MCF 10A (cell line): Measurements from ENCODE around the gene P2RY8. TPM values are rescaled to one million over a fixed set of nuclear protein-coding genes. Genes with fewer than 3 reads are reported as not detected.

Experiments used
- BruUV-seq: library from RNA; stranded (reverse); fragments of 400-500 nt; replicated peaks from 2 replicates; lab custom pipeline; 2021; lab: Mats Ljungman, UMichigan
- CTCF ChIA-PET: fragments of 300-600 bp; sonication (Branson Sonifier 250); formaldehyde crosslinking; extraction: SDS; loops from one replicate; lab custom pipeline; 2021; ENCODE audit warnings: antibody characterized with exemption, inconsistent platforms; lab: Yijun Ruan, JAX
- POLR2A ChIA-PET: fragments of 300-600, 350-650 bp; sonication (Branson Sonifier 250); formaldehyde crosslinking; extraction: SDS; loops from one replicate; lab custom pipeline; 2020; ENCODE audit warnings: antibody characterized with exemption, inconsistent platforms; lab: Yijun Ruan, JAX
- DNase-seq: peaks from one replicate; pipeline ENCODE4 v3.0.0-alpha.2; 2018; ENCODE audit not compliant: unreplicated experiment
- H3K27ac Mint-ChIP-seq: one replicate; pipeline ENCODE4 v1.8.0; 2022; ENCODE audit warnings: mild to moderate bottlenecking, low read depth, mixed read lengths; ENCODE audit not compliant: unreplicated experiment
- H3K27me3 Mint-ChIP-seq: one replicate; pipeline ENCODE4 v1.8.0; 2022; ENCODE audit warnings: mixed read lengths; ENCODE audit not compliant: insufficient read depth, unreplicated experiment
- H3K36me3 Mint-ChIP-seq: one replicate; pipeline ENCODE4 v1.8.0; 2022; ENCODE audit warnings: mild to moderate bottlenecking, moderate library complexity, mixed read lengths; ENCODE audit not compliant: insufficient read depth, unreplicated experiment
- H3K4me1 Mint-ChIP-seq: one replicate; pipeline ENCODE4 v1.8.0; 2022; ENCODE audit warnings: mixed read lengths; ENCODE audit not compliant: insufficient read depth, unreplicated experiment
- H3K4me3 Mint-ChIP-seq: one replicate; pipeline ENCODE4 v1.8.0; 2022; ENCODE audit warnings: mild to moderate bottlenecking, moderate library complexity, mixed read lengths; ENCODE audit not compliant: unreplicated experiment
- H3K9me3 Mint-ChIP-seq: one replicate; pipeline ENCODE4 v1.8.0; 2022; ENCODE audit warnings: mixed read lengths; ENCODE audit not compliant: unreplicated experiment
- intact Hi-C: fragments of 100-400 bp; cut with micrococcal nuclease; formaldehyde crosslinking; loops from 2 replicates; pipeline ENCODE4 v1.14.1; 2022
- total RNA-seq: library from RNA; stranded (reverse); gene quantifications from 2 replicates; pipeline ENCODE4 v1.2.3, GENCODE V29; 2022
- TF ChIP-seq, protein P1 (sequence below): fragments of 200-600 bp; IDR thresholded peaks from one replicate; pipeline ENCODE4 v1.8.0; 2022; ENCODE audit warnings: antibody characterized with exemption, mild to moderate bottlenecking; ENCODE audit not compliant: unreplicated experiment

Gene P2RY8
- total RNA-seq, 1 experiment from 2014 or later: not detected

DNA sequence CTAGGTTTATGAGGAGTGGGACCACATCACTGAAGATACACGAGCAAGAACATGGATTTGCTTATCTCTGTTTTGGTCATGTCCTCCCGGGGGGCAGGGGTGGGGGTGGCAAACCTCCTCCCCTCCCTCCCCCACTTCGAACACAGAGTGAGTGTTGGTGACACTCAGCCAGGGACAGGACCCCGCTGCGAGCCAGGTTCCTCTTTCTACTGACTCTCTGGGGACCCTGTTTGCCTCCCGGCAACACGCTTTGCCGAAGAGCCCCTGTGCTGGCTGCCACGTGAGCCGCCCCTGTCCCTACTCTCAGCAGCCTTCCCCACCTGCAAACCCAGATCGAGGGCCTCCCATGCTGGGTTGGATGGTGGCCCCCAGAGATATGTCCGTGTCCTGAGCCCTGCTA, 34.7 kb downstream of the P2RY8 start:
- Mint-ChIP-seq H3K4me3 (no peak overlapping the region), H3K36me3 (peaks cover 5% of the 10 kb centered on the region), H3K27me3 (no peaks in the 10 kb centered on the region), H3K4me1 (no peaks in the 10 kb centered on the region), H3K9me3 (no peaks in the 10 kb centered on the region), H3K27ac (no peak overlapping the region)
- ChIA-PET CTCF (no interaction called here), POLR2A (no interaction called here)
- BruUV-seq: no TSS peak
- DNase-seq: no peak
- intact Hi-C loops: no loop called here
- TF ChIP-seq, protein P1, sequence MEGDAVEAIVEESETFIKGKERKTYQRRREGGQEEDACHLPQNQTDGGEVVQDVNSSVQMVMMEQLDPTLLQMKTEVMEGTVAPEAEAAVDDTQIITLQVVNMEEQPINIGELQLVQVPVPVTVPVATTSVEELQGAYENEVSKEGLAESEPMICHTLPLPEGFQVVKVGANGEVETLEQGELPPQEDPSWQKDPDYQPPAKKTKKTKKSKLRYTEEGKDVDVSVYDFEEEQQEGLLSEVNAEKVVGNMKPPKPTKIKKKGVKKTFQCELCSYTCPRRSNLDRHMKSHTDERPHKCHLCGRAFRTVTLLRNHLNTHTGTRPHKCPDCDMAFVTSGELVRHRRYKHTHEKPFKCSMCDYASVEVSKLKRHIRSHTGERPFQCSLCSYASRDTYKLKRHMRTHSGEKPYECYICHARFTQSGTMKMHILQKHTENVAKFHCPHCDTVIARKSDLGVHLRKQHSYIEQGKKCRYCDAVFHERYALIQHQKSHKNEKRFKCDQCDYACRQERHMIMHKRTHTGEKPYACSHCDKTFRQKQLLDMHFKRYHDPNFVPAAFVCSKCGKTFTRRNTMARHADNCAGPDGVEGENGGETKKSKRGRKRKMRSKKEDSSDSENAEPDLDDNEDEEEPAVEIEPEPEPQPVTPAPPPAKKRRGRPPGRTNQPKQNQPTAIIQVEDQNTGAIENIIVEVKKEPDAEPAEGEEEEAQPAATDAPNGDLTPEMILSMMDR: no peak

DNA sequence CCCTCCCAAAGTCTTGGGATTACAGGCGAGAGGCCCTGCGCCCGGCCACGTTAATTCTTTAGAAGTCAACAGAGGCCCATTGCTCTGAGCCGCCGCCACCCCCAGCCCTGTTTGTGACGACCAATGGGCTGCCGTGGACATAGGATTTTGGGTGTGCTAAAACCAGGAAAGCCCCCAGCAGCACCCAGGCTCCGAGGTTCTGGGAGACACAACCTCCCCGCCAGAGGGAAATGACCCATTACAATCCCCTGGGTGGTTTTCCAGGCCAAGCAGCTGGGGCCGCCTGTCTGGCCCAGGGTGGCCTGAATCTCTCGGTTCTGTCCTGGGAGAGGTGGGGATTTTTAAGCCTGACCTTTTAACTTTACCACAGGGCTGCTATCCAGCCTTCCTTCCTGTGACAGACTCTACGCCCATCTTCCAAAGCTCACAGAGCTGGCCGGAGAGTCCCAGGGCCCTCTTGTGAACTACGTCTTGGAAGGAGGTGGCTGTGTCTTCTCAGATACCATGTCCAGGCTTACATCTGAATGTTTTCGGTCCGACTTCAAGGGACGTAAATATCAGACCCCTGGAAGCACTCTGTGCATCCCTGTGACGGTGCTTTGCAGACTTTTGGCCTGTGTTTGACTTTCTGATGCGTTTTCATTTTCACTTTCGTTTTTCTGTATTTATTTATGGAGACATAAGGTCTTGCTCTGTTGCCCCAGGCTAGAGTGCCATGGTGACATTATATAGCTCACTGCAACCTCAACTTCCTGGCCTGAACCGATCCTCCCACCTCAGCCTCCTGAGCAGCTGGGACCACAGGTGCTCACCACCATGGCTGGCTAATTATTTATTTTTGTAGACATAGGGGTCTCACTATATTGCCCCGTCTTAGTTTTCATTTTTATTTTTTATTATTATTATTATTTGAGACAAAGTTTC, 36.0 kb downstream of the P2RY8 start:
- CTCF ChIA-PET: no interaction called here
- Mint-ChIP-seq H3K27me3 (no peaks in the 10 kb centered on the region), H3K27ac (no peak overlapping the region), H3K4me3 (no peak overlapping the region), H3K36me3 (peaks cover 5% of the 10 kb centered on the region), H3K9me3 (no peaks in the 10 kb centered on the region), H3K4me1 (no peaks in the 10 kb centered on the region)
- POLR2A ChIA-PET: no interaction called here
- no TSS peak for BruUV-seq
- TF ChIP-seq, protein P1: no peak
- intact Hi-C loops: no loop called here
- no peak for DNase-seq

DNA sequence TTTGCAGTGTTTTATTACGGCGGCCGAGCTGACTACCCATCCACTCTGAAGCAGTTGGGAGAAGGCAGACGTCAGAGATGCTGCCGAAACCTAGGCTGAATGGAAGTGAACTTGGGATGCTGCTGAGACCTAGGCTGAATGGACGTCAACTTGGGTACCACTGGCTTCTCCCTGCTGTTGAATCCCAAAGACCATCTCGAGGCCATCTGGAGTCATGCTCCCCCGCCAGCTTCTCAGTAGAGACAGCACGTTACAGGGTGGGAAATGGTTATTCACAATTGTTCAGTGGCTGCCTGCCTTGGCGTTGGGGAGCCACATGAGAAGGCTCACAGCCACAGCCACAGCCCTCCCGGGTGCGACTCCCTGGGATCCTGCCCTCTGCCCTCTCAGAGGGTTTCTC, 40.9 kb downstream of the P2RY8 start:
- no peak overlapping the region for H3K4me3 Mint-ChIP-seq
- no peak for DNase-seq
- ChIA-PET CTCF (no interaction called here), POLR2A (no interaction called here)
- H3K9me3 Mint-ChIP-seq: peaks cover 7% of the 10 kb centered on the region
- no peaks in the 10 kb centered on the region for H3K27me3 Mint-ChIP-seq
- intact Hi-C loops: no loop called here
- no TSS peak for BruUV-seq
- peaks cover 5% of the 10 kb centered on the region for H3K36me3 Mint-ChIP-seq
- H3K4me1 Mint-ChIP-seq: no peaks in the 10 kb centered on the region
- H3K27ac Mint-ChIP-seq: no peak overlapping the region
- TF ChIP-seq, protein P1: no peak

DNA sequence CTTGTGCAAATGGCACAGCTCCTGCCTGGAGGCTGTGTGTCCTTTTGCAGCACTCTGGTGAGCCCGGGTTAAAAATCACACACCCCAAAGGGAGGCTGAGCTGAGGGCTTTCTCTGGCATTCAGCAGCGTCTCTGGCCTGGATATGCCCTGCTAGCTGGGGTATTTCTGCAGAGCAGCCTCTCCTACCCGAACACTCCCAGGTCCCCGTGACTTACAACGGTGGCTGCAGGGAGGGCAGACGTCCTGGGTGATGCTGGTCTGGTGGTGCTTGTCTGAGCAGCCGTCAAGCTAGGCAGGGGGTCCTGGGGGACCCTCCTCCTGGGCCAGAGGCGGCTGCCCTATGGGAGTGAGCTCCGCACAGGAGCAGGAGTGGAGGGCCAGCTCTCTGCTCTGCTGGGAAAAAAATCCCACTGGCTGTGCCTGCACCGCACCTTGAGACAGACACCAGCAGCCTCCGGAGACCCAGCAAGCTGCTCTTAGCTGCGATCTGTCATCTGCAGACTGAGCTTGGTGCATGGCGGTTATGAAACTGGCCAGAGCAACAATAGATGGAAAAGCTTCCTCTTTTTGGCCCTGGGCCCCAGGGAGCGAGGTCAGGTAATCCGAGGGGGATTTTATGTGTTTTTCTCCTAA, 43.0 kb downstream of the P2RY8 start:
- intact Hi-C loops: no loop called here
- POLR2A ChIA-PET: no interaction called here
- TF ChIP-seq, protein P1: no peak
- Mint-ChIP-seq H3K36me3 (peaks cover 1% of the 10 kb centered on the region), H3K27me3 (no peaks in the 10 kb centered on the region), H3K27ac (no peak overlapping the region), H3K4me1 (no peaks in the 10 kb centered on the region), H3K9me3 (peaks cover 7% of the 10 kb centered on the region), H3K4me3 (no peak overlapping the region)
- BruUV-seq: no TSS peak
- CTCF ChIA-PET: no interaction called here
- DNase-seq: no peak
